Hepatocyte (in vitro differentiated cells): ENCODE measurements around the gene CFC1.
"Not testable (repeated sequence)": the region's sequence is repeated elsewhere in the genome, so short reads cannot be mapped to it uniquely, and the experiment has no call there.

Experiments
- CTCF ChIP-seq: fragments of 200-600 bp; sonication (generic); IDR thresholded peaks from 2 replicates; pipeline ENCODE4 v1.5.1; 2016; ENCODE audit warnings: antibody characterized with exemption, mild to moderate bottlenecking; ENCODE audit not compliant: poor library complexity
- EZH2 ChIP-seq: fragments of 200-600 bp; sonication (generic); IDR thresholded peaks from 2 replicates; pipeline ENCODE4 v1.6.1; 2016; ENCODE audit warnings: antibody characterized with exemption, mild to moderate bottlenecking, borderline replicate concordance
- EZH2phosphoT487 ChIP-seq: fragments of 200-600 bp; sonication (generic); IDR thresholded peaks from one replicate; pipeline ENCODE4 v1.6.1; 2018; ENCODE audit warnings: antibody characterized with exemption, mild to moderate bottlenecking, low read depth, moderate library complexity; ENCODE audit not compliant: unreplicated experiment, severe bottlenecking

- not testable (repeated sequence) for TF ChIP-seq CTCF, EZH2, EZH2phosphoT487
Measured at GRCh38 chr2:130584726-130585125, 14.6 kb downstream of the CFC1 start.
